Head of caudate nucleus (tissue), 42 donors: ENCODE data around the gene CHST1.

Experiments
- DNase-seq, 42 donors: peaks; one replicate each; pipeline versions ENCODE4 v3.0.0 to v3.0.0-alpha.2; 2020 to 2021; ENCODE audit warnings: mixed read lengths in 7 of 42
- intact Hi-C: fragments of 100-400 bp; cut with DNase I; formaldehyde crosslinking; loops from one replicate; pipeline ENCODE4 v1.15.0; 2022

CHST1 gene

GRCh38 chr11:45617871-45618601 is 47.4 kb downstream of the CHST1 start:
- DNase-seq: no peak

DNA sequence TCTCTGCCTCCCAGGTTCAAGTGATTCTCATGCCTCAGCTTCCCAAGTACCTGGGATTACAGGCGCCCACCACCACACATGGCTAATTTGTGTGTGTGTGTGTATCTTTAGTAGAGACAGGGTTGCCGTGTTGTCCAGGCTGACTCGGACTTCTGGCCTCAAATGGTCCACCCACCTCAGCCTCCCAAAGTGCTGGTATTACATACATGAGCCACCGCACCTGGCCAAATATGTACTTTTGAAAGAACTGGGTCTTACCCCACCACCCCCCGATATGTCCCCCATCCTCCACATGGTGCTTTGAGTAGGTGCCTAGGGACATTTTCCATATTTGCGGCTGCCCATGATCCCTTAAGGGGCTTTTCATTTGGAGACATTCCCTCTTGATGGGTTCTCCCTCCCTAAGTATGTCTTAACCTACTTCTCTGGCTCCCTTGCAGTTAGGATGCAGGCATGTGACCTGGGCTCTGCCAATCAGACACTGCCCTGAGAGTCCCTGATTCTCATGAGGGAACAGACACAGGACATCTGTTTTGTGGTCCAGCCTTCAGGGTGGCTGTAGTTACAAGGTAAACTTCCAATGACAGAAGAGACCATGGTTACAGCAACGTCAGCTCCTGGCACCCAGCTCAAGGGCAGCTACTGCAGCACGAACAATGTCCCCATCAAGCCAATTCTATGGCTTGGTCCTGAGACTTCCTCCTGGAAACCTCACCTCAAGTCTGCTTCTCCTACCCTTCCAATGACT is 48.4 kb downstream of the CHST1 start:
- no peak for DNase-seq
- intact Hi-C loops: no loop called here

More at GRCh38 chr11:45617871-45618601, 47.4 kb downstream of the CHST1 start:
- intact Hi-C loops: no loop called here

DNA sequence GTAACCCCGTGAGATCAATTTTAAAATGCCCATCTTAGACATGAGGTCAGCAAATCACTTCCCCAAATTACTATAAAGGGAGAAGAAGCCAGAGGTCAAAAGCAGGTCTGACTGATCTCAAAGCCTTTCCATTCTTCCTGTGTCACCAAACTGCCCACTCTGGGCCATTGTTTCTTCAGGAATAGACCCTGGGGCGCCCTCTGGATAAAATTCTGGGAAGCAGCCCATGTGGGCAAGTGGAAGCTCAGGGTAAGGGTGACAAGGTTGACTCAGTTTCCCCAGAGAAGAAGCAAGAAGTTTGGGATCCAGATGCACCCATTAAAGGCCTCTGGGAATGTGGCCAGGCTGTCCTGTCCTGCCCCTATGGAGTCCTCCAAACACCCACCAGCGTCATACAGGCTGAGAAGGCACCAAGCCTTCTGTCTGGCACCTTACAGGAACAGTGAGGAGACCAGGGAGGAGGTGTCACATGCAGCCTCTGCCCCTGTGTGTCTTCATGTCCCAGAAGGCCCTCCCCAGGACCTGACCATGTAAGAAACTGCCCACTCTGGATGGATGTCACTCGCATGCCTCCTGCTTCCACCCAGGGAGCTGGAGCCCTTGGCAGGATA is 50.1 kb downstream of the CHST1 start:
- intact Hi-C loops: no loop called here
- no peak for DNase-seq

- DNase-seq: peak in 1 of 42 donors; percentile 13
- intact Hi-C loops: no loop called here
Observed at GRCh38 chr11:45614196-45614828, 51.1 kb downstream of the CHST1 start.

- peak in 1 of 42 donors; percentile 29 for DNase-seq
- intact Hi-C loops: no loop called here
Observed at GRCh38 chr11:45610627-45611026, 54.8 kb downstream of the CHST1 start.

- peak in 1 of 42 donors; percentile 20 for DNase-seq
- intact Hi-C loops: no loop called here
Observed at GRCh38 chr11:45609902-45610301, 55.5 kb downstream of the CHST1 start.

DNA sequence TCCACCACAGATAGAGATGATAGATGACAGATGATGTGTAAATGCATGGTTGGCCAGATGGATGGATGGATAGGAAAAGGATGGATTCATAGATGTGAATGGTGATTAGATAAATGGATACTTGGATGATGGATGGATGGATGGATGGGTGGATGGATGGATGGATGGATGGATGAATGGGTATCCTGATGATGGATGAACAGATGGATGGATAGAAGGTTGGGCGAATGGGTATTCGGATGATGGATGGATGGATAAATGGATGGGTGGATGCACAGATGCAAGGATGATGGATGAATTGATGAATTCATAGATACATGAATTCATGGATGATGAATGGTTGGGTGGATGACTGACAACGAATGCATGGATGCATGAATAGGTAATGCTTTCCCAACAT is 56.1 kb downstream of the CHST1 start:
- intact Hi-C loops: no loop called here
- no peak for DNase-seq

DNA sequence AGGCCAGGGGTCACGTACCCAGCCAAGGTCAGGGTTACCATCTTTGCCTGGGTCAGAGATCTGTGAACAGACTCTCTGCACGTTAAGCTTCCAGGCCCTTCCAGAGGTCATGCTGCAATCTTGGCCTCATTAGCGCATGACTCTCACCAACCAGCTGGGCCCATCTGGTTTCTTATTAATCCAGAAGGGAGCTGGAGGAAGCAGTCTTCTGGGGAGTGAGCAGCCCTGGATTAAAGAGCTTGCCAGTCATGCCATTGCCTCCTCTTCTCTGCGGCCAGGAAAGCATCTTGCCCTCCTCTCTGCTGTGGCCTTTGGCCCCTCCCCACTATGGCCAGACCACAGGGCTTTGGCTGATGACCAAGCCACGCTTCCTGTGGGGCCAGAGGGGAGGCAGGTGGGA is 57.4 kb downstream of the CHST1 start:
- no peak for DNase-seq
- intact Hi-C loops: no loop called here

DNA sequence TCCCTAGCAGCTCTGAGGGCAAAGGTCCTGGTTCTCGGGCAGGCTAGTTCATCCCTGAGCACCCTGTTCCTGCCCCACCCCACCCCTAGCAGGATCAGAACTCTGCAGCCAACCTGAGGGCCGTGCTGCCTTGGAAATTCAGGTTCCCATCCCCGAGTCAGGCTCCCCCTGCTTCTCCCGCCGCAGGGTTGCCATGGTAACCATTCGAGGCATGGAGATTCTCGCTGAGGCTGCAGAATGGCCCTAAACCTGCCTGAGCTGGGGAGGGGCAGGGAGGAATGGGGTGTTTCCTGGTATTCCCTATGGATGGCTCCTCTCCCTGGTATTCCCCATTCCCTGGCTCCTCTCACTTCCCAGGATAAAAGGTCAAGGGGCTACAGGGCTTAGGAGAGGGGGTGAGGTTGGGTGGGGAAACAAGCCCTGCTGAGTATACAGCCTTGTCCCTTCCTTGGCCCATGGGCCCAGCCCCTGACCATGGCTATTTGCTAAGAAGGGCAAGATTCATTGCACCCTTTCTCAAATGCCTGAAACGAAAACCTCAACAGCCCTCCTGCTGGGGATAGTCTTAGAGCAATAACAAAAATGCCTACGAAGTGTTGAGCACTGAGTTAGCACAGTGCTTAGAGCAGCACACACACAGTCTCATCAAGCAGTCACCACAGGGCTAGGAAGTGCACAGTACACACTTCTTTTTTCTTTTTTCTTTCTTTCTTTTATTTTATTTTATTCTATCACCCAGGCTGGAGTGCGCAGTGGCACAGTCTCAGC is 58.7 kb downstream of the CHST1 start:
- peak in 38 of 42 donors; percentile 10 to 74 (median 40) for DNase-seq
- intact Hi-C loops: no loop called here

- intact Hi-C loops: no loop called here
Observed at GRCh38 chr11:45605051-45605450, 60.4 kb downstream of the CHST1 start.

GRCh38 chr11:45603946-45604682 is 61.3 kb downstream of the CHST1 start:
- DNase-seq: no peak
- intact Hi-C loops: no loop called here

More at GRCh38 chr11:45605051-45605450, 60.4 kb downstream of the CHST1 start:
- DNase-seq: no peak

- intact Hi-C loops: no loop called here
- DNase-seq: no peak
Observed at GRCh38 chr11:45599161-45599943, 66.1 kb downstream of the CHST1 start.
